ENCODE data around the gene MFAP4. TPM values are rescaled to one million over a fixed set of nuclear protein-coding genes. Genes with fewer than 3 reads are reported as not detected.

MFAP4 gene
- total RNA-seq, 1 experiment from 2014 or later, result 4.0 TPM

DNA sequence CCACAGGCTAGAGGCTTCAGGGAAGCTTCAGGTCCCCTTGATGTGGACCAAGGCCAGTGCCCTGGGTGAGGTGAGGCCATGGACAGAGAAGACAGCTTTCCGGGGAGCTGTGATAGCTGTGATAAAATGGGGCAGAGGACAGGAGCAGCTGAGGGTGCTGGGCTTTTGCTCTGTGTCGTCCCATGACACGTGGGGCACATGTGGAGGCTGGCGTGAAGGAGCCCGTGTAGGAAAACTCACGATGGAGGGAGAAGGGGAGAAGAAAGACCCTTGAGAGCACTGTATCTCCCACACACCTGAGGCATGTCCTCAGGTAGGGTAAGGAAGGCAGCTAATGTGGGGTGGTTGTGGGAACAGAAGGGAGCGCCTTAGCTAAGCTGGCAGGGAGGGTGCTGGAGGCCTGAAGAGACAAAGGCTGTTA, 45.8 kb downstream of the MFAP4 start (continued):
- TF ChIP-seq JAZF1 (CRISPR knock-in tag; IDR thresholded peaks at IDR 0.05) (no peak), FOXP1 (CRISPR knock-in tag; IDR thresholded peaks at IDR 0.05; ENCODE audit: borderline replicate concordance) (no peak), ESRRA (CRISPR knock-in tag; IDR thresholded peaks at IDR 0.05; ENCODE audit: borderline replicate concordance) (no peak)
- TF ChIP-seq, protein P1, sequence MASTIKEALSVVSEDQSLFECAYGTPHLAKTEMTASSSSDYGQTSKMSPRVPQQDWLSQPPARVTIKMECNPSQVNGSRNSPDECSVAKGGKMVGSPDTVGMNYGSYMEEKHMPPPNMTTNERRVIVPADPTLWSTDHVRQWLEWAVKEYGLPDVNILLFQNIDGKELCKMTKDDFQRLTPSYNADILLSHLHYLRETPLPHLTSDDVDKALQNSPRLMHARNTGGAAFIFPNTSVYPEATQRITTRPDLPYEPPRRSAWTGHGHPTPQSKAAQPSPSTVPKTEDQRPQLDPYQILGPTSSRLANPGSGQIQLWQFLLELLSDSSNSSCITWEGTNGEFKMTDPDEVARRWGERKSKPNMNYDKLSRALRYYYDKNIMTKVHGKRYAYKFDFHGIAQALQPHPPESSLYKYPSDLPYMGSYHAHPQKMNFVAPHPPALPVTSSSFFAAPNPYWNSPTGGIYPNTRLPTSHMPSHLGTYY (CRISPR knock-in tag; IDR thresholded peaks at IDR 0.05), result no peak

GRCh38 chr17:19339341-19339815, 47.6 kb downstream of the MFAP4 start:
- Mint-ChIP-seq H3K4me1 (peaks cover 44% of the 10 kb centered on the region), H3K36me3 (0 out of 2 replicates have a peak, but pooled peaks cover 2% of the 10 kb centered on the region), H3K27me3 (ENCODE audit: low read depth) (no peaks in the 10 kb centered on the region), H3K4me3 (0 out of 2 replicates have a peak overlapping the region, but pooled peaks have one; percentile 12), H3K9me3 (no peaks in the 10 kb centered on the region), H3K27ac (peak overlapping the region; percentile 95)
- DNase-seq (ENCODE audit: low spot score), result peak; percentile 9
- CTCF ChIA-PET, result interaction anchor here (0.6 to 5.8 kb wide), 14 partner anchors 17 to 423 kb away, joined by 3 to 71 read pairs (median 8); partner anchors contain the start of genes B9D1, EPN2 and MAPK7
- ATAC-seq, result peak; percentile 7; the same call in 1 of the 2 replicates
- TF ChIP-seq E2F1 (CRISPR knock-in tag; IDR thresholded peaks at IDR 0.05) (no peak), ZNF425 (CRISPR knock-in tag; conservative IDR thresholded peaks at IDR 0.05) (no peak), CTCF (IDR thresholded peaks at IDR 0.05) (no peak)
- TF ChIP-seq, protein P2, sequence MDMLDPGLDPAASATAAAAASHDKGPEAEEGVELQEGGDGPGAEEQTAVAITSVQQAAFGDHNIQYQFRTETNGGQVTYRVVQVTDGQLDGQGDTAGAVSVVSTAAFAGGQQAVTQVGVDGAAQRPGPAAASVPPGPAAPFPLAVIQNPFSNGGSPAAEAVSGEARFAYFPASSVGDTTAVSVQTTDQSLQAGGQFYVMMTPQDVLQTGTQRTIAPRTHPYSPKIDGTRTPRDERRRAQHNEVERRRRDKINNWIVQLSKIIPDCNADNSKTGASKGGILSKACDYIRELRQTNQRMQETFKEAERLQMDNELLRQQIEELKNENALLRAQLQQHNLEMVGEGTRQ (CRISPR knock-in tag; IDR thresholded peaks at IDR 0.05), result peak; percentile 17; the same call in 1 of the 2 replicates
- POLR2A ChIA-PET, result no interaction called here

GRCh38 chr17:19338031-19338990, 48.7 kb downstream of the MFAP4 start:
- Mint-ChIP-seq H3K27ac (peak overlapping the region; percentile 95), H3K4me1 (peaks cover 46% of the 10 kb centered on the region), H3K4me3 (0 out of 2 replicates have a peak overlapping the region, but pooled peaks have one; percentile 12), H3K9me3 (no peaks in the 10 kb centered on the region), H3K27me3 (ENCODE audit: low read depth) (no peaks in the 10 kb centered on the region), H3K36me3 (0 out of 2 replicates have a peak, but pooled peaks cover 2% of the 10 kb centered on the region)
- peak; percentile 62 for ATAC-seq
- CTCF ChIA-PET, result interaction anchor here (0.6 to 5.8 kb wide), 43 partner anchors 8 to 424 kb away, joined by 3 to 71 read pairs (median 5); partner anchors contain the start of genes ALDH3A2, B9D1, EPN2 and MAPK7
- DNase-seq (ENCODE audit: low spot score), result peak; percentile 76
- POLR2A ChIA-PET, result interaction anchor here (0.6 to 0.9 kb wide), 2 partner anchors 39 to 344 kb away, joined by 3 read pairs; no protein-coding TSS in a partner anchor
- TF ChIP-seq ZNF425 (CRISPR knock-in tag; conservative IDR thresholded peaks at IDR 0.05) (no peak), TCF7 (CRISPR knock-in tag; IDR thresholded peaks at IDR 0.05; ENCODE audit: low read depth) (no peak), TEAD1 (CRISPR knock-in tag; IDR thresholded peaks at IDR 0.05) (no peak), GABPB1 (CRISPR knock-in tag; IDR thresholded peaks at IDR 0.05) (peak; percentile 18; the same call in 1 of the 2 replicates), SP1 (CRISPR knock-in tag; conservative IDR thresholded peaks at IDR 0.05) (peak; percentile 43; the same call in 1 of the 2 replicates), ZNF121 (CRISPR knock-in tag; IDR thresholded peaks at IDR 0.05) (0 out of 2 replicates have a peak, but pooled peaks have one; percentile 44), ZNF671 (CRISPR knock-in tag; IDR thresholded peaks at IDR 0.05) (no peak)
- TF ChIP-seq, protein P3, sequence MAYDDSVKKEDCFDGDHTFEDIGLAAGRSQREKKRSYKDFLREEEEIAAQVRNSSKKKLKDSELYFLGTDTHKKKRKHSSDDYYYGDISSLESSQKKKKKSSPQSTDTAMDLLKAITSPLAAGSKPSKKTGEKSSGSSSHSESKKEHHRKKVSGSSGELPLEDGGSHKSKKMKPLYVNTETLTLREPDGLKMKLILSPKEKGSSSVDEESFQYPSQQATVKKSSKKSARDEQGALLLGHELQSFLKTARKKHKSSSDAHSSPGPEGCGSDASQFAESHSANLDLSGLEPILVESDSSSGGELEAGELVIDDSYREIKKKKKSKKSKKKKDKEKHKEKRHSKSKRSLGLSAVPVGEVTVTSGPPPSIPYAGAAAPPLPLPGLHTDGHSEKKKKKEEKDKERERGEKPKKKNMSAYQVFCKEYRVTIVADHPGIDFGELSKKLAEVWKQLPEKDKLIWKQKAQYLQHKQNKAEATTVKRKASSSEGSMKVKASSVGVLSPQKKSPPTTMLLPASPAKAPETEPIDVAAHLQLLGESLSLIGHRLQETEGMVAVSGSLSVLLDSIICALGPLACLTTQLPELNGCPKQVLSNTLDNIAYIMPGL (CRISPR knock-in tag; IDR thresholded peaks at IDR 0.05), result 0 out of 2 replicates have a peak, but pooled peaks have one; percentile 54
